Testis (tissue), 3 donors: Measurements from ENCODE around the gene CDC7. TPM values are rescaled to one million over a fixed set of nuclear protein-coding genes. Genes with fewer than 3 reads are reported as not detected.

Experiments used
- DNase-seq: peaks from one replicate; pipeline ENCODE4 v3.0.0-alpha.2; 2019
- H3K27ac ChIP-seq, 2 donors: fragments of 200-600 bp; sonication (generic); one replicate each; pipeline ENCODE4 v1.5.1; 2019
- H3K27me3 ChIP-seq: fragments of 200-600 bp; sonication (generic); one replicate; pipeline ENCODE4 v1.5.1; 2019
- H3K36me3 ChIP-seq: fragments of 200-600 bp; sonication (generic); one replicate; pipeline ENCODE4 v1.5.1; 2017; ENCODE audit warnings: low read depth; ENCODE audit errors: missing control alignments
- H3K4me1 ChIP-seq: fragments of 200-600 bp; sonication (generic); one replicate; pipeline ENCODE4 v1.5.1; 2019
- H3K4me3 ChIP-seq, 2 donors: fragments of 200-600 bp; sonication (generic); one replicate each; pipeline ENCODE4 v1.5.1; 2017 to 2019
- H3K9me3 ChIP-seq: fragments of 200-600 bp; sonication (generic); one replicate; pipeline ENCODE4 v1.5.1; 2017
- POLR2A ChIP-seq: fragments of 450-650 bp; IDR thresholded peaks from one replicate; pipeline ENCODE4 v1.6.1; 2017; ENCODE audit warnings: antibody characterized with exemption, mild to moderate bottlenecking, moderate library complexity
- WGBS, 2 donors: methylation state at CpG; one replicate each; pipeline ENCODE4 v1.1.5; 2018; 5-methylcytosine and 5-hydroxymethylcytosine counted together
- intact Hi-C: fragments of 100-400 bp; cut with DNase I; formaldehyde crosslinking; loops from one replicate; pipeline ENCODE4 v1.15.1; 2023; ENCODE audit warnings: low total_unique reads
- polyA plus RNA-seq: library from polyadenylated mRNA; stranded (reverse); fragments of 350-450 nt; fragmentation: Illumina TruSeq; extraction: RNeasy Lipid Tissue Mini Kit (QIAGEN cat#74804); gene quantifications from one replicate; pipeline ENCODE4 v1.2.3, GENCODE V29; 2014; ENCODE audit warnings: low read depth, low replicate concordance; ENCODE audit not compliant: insufficient read depth
- total RNA-seq, 2 donors: library from RNA; depleted of rRNA; stranded (reverse); fragments of >200 nt; gene quantifications; one replicate each; pipeline ENCODE4 v1.2.3, GENCODE V29; 2016
- TF ChIP-seq, protein P1 (sequence below), 3 experiments: fragments of 450-650 bp in 2 of 3; fragments of 200-600 bp in 1 of 3; sonication (generic) in 1 of 3; IDR thresholded peaks; one replicate each; pipeline ENCODE4 v1.5.1; 2016 to 2019; ENCODE audit warnings: antibody characterized with exemption in 3 of 3, mild to moderate bottlenecking in 2 of 3, moderate library complexity in 1 of 3

The CDC7 gene
- total and polyA plus RNA-seq, 3 donors from 2014 or later, result 15.5 to 24.2 (median 22.4) TPM

- no peak for DNase-seq
- no peak for TF ChIP-seq POLR2A
- TF ChIP-seq, protein P1, sequence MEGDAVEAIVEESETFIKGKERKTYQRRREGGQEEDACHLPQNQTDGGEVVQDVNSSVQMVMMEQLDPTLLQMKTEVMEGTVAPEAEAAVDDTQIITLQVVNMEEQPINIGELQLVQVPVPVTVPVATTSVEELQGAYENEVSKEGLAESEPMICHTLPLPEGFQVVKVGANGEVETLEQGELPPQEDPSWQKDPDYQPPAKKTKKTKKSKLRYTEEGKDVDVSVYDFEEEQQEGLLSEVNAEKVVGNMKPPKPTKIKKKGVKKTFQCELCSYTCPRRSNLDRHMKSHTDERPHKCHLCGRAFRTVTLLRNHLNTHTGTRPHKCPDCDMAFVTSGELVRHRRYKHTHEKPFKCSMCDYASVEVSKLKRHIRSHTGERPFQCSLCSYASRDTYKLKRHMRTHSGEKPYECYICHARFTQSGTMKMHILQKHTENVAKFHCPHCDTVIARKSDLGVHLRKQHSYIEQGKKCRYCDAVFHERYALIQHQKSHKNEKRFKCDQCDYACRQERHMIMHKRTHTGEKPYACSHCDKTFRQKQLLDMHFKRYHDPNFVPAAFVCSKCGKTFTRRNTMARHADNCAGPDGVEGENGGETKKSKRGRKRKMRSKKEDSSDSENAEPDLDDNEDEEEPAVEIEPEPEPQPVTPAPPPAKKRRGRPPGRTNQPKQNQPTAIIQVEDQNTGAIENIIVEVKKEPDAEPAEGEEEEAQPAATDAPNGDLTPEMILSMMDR (IDR thresholded peaks at IDR 0.05), result no peak
- H3K4me3 ChIP-seq, result no peak overlapping the region
- no peak overlapping the region for H3K27ac ChIP-seq
- no peaks in the 10 kb centered on the region for H3K36me3 ChIP-seq
- intact Hi-C loops, result no loop called here
- no peaks in the 10 kb centered on the region for H3K9me3 ChIP-seq
- 51 to 60% methylated on average over 2 of the region's 2 CpGs for WGBS, 2 donors
- no peaks in the 10 kb centered on the region for H3K27me3 ChIP-seq
- H3K4me1 ChIP-seq, result no peaks in the 10 kb centered on the region
Observed at GRCh38 chr1:91476533-91477217, 24.0 kb upstream of the CDC7 start.

DNA sequence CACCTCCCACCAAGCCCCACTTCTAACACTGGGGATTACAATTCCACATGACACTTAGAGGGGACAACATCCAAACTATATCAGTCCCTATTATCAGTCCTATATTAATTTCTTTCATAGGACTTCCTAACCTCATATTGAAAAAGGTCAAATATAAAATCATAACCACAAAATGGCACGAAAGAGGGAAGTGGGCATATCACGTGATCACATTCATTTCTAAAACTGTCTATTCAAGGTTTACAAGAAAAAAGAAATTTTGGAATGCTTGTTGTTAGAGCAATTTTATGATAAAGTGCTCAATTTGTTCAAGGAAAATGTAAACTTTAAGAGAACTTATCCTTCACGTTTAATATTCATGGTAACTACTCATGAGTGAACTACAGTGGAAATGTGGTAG lies 13.2 kb upstream of the CDC7 start:
- no peaks in the 10 kb centered on the region for H3K9me3 ChIP-seq
- no peaks in the 10 kb centered on the region for H3K4me1 ChIP-seq
- no peaks in the 10 kb centered on the region for H3K36me3 ChIP-seq
- 78 to 86% methylated on average over 3 of the region's 3 CpGs for WGBS, 2 donors
- no peaks in the 10 kb centered on the region for H3K27me3 ChIP-seq
- intact Hi-C loops, result no loop called here
- no peak overlapping the region for H3K27ac ChIP-seq
- H3K4me3 ChIP-seq, result no peak overlapping the region
- DNase-seq, result no peak
- TF ChIP-seq, protein P1 (IDR thresholded peaks at IDR 0.05), result no peak

- 44 to 72% methylated on average over 1 of the region's 1 CpG for WGBS, 2 donors
Observed at GRCh38 chr1:91490501-91490900, 10.2 kb upstream of the CDC7 start.

DNA sequence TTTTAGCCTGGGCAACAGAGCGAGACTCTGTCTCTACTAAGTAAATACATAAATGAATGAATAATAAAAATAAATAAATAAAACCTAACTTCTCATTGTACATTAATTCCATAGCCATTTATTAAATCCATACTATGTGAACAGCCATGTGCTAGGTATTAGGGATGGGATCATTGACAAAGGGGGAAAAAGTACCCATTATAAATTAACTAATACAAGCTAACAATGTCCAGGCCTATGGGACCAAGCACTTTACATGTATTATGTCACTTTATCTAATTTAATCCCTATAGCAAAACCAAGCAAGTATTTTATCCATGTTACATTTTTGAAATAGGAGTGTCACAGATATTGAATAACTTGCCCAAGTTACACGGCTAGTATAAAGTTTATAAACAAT lies 2.6 kb upstream of the CDC7 start:
- intact Hi-C loops, result no loop called here
- H3K4me3 ChIP-seq, result no peak overlapping the region

More at GRCh38 chr1:91490501-91490900, 10.2 kb upstream of the CDC7 start:
- Histone ChIP-seq H3K9me3 (no peaks in the 10 kb centered on the region), H3K4me1 (no peaks in the 10 kb centered on the region), H3K27me3 (no peaks in the 10 kb centered on the region), H3K36me3 (no peaks in the 10 kb centered on the region), H3K4me3 (no peak overlapping the region), H3K27ac (no peak overlapping the region)
- intact Hi-C loops, result no loop called here
- TF ChIP-seq, protein P1 (IDR thresholded peaks at IDR 0.05), result no peak
- DNase-seq, result no peak

More for the DNA sequence above, 2.6 kb upstream of the CDC7 start:
- Histone ChIP-seq H3K27me3 (no peaks in the 10 kb centered on the region), H3K4me1 (peaks cover 11% of the 10 kb centered on the region), H3K36me3 (no peaks in the 10 kb centered on the region), H3K9me3 (no peaks in the 10 kb centered on the region), H3K27ac (no peak overlapping the region)
- no peak for TF ChIP-seq POLR2A
- TF ChIP-seq, protein P1 (IDR thresholded peaks at IDR 0.05), result no peak
- DNase-seq, result no peak
- 95 to 98% methylated on average over 2 of the region's 2 CpGs for WGBS, 2 donors
